HepG2 (cell line): ENCODE data around the gene CNTFR. TPM values are rescaled to one million over a fixed set of nuclear protein-coding genes. Genes with fewer than 3 reads are reported as not detected.

Source experiments
- MAZ ChIP-seq, 2 experiments: sonication (generic) in 1 of 2; formaldehyde crosslinking in 1 of 2; IDR thresholded peaks; 2 replicates each; pipeline versions ENCODE4 v1.5.0 to v1.6.1; 2012 to 2020; ENCODE audit warnings: low read depth in 2 of 2, mild to moderate bottlenecking in 2 of 2, borderline replicate concordance in 1 of 2, improper control_type of control experiment in 1 of 2, low read length in 1 of 2, missing genetic modification reagents in 1 of 2, moderate library complexity in 1 of 2
- SMC3 ChIP-seq: IDR thresholded peaks from 2 replicates; pipeline ENCODE4 v1.6.1; 2011; ENCODE audit warnings: low read length, improper control_type of control experiment
- TARDBP ChIP-seq: sonication (generic); formaldehyde crosslinking; IDR thresholded peaks from 2 replicates; pipeline ENCODE4 v1.8.0; 2022; ENCODE audit warnings: mild to moderate bottlenecking, missing genetic modification reagents
- ZNF180 ChIP-seq: sonication (generic); formaldehyde crosslinking; IDR thresholded peaks from 2 replicates; pipeline ENCODE4 v1.4.0; 2020; ENCODE audit warnings: low read depth, missing genetic modification reagents, borderline replicate concordance
- polyA plus RNA-seq, 8 experiments: library from polyadenylated mRNA; depleted of rRNA in 3 of 8; stranded (reverse) in 7 of 8; unstranded in 1 of 8; fragments of >200 nt; fragmentation: Illumina TruSeq in 4 of 8; extraction: Trizol in 4 of 8; gene quantifications; 2 replicates each; pipeline versions ENCODE4 v1.2.1 to v1.2.3, GENCODE V29; 2011 to 2016; ENCODE audit warnings: low read depth in 4 of 8, missing spikeins in 1 of 8, mixed read lengths in 1 of 8; ENCODE audit not compliant: insufficient read depth in 1 of 8
- total RNA-seq, 5 experiments: library from RNA; depleted of rRNA; stranded (reverse); fragments of >200 nt; fragmentation: Illumina TruSeq; extraction: Trizol; gene quantifications; 2 replicates each; pipeline ENCODE4 v1.2.3, GENCODE V29; 2016; ENCODE audit warnings: low read depth in 1 of 5
- TF ChIP-seq, protein P1 (sequence below): fragments of 450-650 bp; IDR thresholded peaks from 2 replicates; pipeline ENCODE4 v1.6.1; 2016
- TF ChIP-seq, protein P2 (sequence below): sonication (generic); formaldehyde crosslinking; IDR thresholded peaks from 2 replicates; pipeline ENCODE4 v1.8.1; 2023; ENCODE audit warnings: missing genetic modification reagents, inconsistent platforms, borderline replicate concordance

CNTFR gene
- total and polyA plus RNA-seq, 2 of the 13 experiments (the other 11 are each of a cell fraction or from before 2014, with no cell fraction given) = not detected

DNA sequence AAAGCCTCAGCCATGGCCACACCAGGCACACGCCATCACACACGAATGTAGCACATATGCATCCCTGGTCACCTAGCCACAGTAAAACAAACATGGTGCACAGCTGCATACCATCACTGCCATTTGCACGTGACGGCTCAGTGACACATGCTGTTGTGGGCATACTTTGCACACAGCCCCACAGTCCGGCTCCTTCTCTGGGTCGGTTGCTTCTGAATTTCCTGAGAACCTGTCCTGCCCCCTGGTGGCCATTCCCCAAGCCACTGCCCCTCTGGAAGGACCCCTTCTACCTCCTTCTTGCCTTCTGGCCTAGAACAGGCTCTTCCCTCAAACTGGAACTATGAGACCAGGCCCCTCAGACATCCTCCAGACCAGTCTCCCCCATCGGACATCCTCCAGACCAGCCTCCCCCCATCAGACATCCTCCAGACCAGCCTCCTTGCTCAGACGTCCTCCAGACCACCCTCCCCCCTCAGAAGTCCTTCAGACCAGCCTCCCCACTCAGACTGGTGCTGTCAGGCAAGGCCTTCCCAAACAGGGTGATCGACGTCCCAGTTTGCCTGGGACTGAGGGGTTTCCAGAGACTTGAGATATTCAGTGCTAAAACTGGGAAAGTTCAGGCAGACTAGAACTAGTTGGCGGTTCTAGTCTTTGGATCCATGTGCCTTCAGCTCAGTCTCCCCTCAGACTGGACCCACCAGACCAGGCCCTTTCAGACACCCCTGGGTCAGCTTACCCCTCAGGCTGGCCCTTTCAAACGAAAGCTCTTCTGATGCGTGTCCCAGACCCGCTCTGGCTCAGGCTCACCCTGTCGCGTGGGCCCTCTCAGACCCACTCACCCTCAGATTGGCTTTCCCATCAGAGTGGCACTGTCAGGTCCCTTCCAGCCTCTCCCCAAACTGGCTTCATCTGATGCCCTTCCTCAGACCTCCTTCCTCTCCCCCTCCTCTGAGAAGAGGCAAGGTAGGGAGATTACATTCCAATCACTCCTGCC is 42.4 kb downstream of the CNTFR start (continued):
- TF ChIP-seq, protein P1, sequence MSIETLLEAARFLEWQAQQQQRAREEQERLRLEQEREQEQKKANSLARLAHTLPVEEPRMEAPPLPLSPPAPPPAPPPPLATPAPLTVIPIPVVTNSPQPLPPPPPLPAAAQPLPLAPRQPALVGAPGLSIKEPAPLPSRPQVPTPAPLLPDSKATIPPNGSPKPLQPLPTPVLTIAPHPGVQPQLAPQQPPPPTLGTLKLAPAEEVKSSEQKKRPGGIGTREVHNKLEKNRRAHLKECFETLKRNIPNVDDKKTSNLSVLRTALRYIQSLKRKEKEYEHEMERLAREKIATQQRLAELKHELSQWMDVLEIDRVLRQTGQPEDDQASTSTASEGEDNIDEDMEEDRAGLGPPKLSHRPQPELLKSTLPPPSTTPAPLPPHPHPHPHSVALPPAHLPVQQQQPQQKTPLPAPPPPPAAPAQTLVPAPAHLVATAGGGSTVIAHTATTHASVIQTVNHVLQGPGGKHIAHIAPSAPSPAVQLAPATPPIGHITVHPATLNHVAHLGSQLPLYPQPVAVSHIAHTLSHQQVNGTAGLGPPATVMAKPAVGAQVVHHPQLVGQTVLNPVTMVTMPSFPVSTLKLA = 0 out of 2 replicates have a peak, but pooled peaks have one; percentile 21
- TF ChIP-seq MAZ (IDR thresholded peaks at IDR 0.05; ENCODE audit: borderline replicate concordance, low read depth, low read length) = no peak
- peak; percentile 18; the same call in 1 of the 2 replicates for TF ChIP-seq MAZ (CRISPR knock-in tag; IDR thresholded peaks at IDR 0.05; ENCODE audit: low read depth)
- TF ChIP-seq, protein P2, sequence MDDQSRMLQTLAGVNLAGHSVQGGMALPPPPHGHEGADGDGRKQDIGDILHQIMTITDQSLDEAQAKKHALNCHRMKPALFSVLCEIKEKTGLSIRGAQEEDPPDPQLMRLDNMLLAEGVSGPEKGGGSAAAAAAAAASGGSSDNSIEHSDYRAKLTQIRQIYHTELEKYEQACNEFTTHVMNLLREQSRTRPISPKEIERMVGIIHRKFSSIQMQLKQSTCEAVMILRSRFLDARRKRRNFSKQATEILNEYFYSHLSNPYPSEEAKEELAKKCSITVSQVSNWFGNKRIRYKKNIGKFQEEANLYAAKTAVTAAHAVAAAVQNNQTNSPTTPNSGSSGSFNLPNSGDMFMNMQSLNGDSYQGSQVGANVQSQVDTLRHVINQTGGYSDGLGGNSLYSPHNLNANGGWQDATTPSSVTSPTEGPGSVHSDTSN (CRISPR knock-in tag) = no peak
- no peak for TF ChIP-seq TARDBP (CRISPR knock-in tag)
- TF ChIP-seq SMC3 = peak; percentile 50; the same call in 1 of the 2 replicates
- no peak for TF ChIP-seq ZNF180 (CRISPR knock-in tag)
